GM23338 (cell line): ENCODE measurements around the gene AFF3. TPM values are rescaled to one million over a fixed set of nuclear protein-coding genes. Genes with fewer than 3 reads are reported as not detected.
A peak's percentile ranks its signal among the peaks of the same experiment; 100 is the strongest.

Source experiments
- ATAC-seq: fragments of 200-7000 bp; cut with Tn5 transposase; 3 replicates; pipeline ENCODE4 v1.9.1; 2020
- DNase-seq: peaks from one replicate; pipeline ENCODE4 v3.0.0-alpha.2; 2015; ENCODE audit warnings: low spot score
- H2AFZ ChIP-seq: fragments of 200-600 bp; sonication (generic); 2 replicates; pipeline ENCODE4 v1.8.0; 2016; ENCODE audit warnings: antibody characterized with exemption, mild to moderate bottlenecking, moderate library complexity
- H3F3A ChIP-seq: fragments of 200-600 bp; sonication (generic); replicated peaks from 2 replicates; pipeline ENCODE4 v1.8.0; 2017; ENCODE audit warnings: antibody characterized with exemption, mixed run types, low read depth
- H3K27ac ChIP-seq: fragments of 200-600 bp; sonication (generic); 2 replicates; pipeline ENCODE4 v1.6.1; 2016; ENCODE audit warnings: low read depth
- H3K27me3 ChIP-seq: fragments of 200-600 bp; sonication (generic); 2 replicates; pipeline ENCODE4 v1.8.0; 2016; ENCODE audit warnings: mild to moderate bottlenecking, mixed run types, moderate library complexity; ENCODE audit not compliant: insufficient read depth
- H3K36me3 ChIP-seq: fragments of 200-600 bp; sonication (generic); 2 replicates; pipeline ENCODE4 v1.8.0; 2016; ENCODE audit warnings: mild to moderate bottlenecking; ENCODE audit not compliant: insufficient read depth
- H3K4me1 ChIP-seq: fragments of 200-600 bp; sonication (generic); 2 replicates; pipeline ENCODE4 v1.8.0; 2016; ENCODE audit warnings: mild to moderate bottlenecking, moderate library complexity; ENCODE audit not compliant: insufficient read depth
- H3K4me2 ChIP-seq: fragments of 200-600 bp; sonication (generic); 2 replicates; pipeline ENCODE4 v1.7.1; 2017; ENCODE audit warnings: mixed run types
- H3K4me3 ChIP-seq: fragments of 200-600 bp; sonication (generic); 2 replicates; pipeline ENCODE4 v1.6.1; 2016; ENCODE audit warnings: mixed run types
- H3K79me2 ChIP-seq: fragments of 200-600 bp; sonication (generic); replicated peaks from 2 replicates; pipeline ENCODE4 v1.8.0; 2017; ENCODE audit warnings: mild to moderate bottlenecking; ENCODE audit not compliant: insufficient read depth
- H3K9me2 ChIP-seq: fragments of 200-600 bp; sonication (generic); 2 replicates; pipeline ENCODE4 v1.8.0; 2017; ENCODE audit not compliant: insufficient read depth
- H4K20me1 ChIP-seq: fragments of 200-600 bp; sonication (generic); replicated peaks from 2 replicates; pipeline ENCODE4 v1.8.0; 2017; ENCODE audit warnings: mild to moderate bottlenecking; ENCODE audit not compliant: insufficient read depth
- H3K27ac Mint-ChIP-seq: 2 replicates; pipeline ENCODE4 v1.8.0; 2020; ENCODE audit warnings: inconsistent platforms, mild to moderate bottlenecking, moderate library complexity, mixed read lengths
- H3K27me3 Mint-ChIP-seq: 3 replicates; pipeline ENCODE4 v1.8.0; 2022; ENCODE audit warnings: low read depth, mild to moderate bottlenecking, moderate library complexity, mixed read lengths, inconsistent platforms; ENCODE audit not compliant: insufficient read depth, poor library complexity
- H3K36me3 Mint-ChIP-seq: 3 replicates; pipeline ENCODE4 v1.8.0; 2021; ENCODE audit warnings: low read depth, mild to moderate bottlenecking, inconsistent platforms, moderate library complexity, mixed read lengths
- H3K4me1 Mint-ChIP-seq: 3 replicates; pipeline ENCODE4 v1.8.0; 2020; ENCODE audit warnings: mild to moderate bottlenecking, inconsistent platforms, mixed read lengths
- H3K4me3 Mint-ChIP-seq: 3 replicates; pipeline ENCODE4 v1.8.0; 2021; ENCODE audit warnings: moderate library complexity, mild to moderate bottlenecking, inconsistent platforms, mixed read lengths
- H3K9me3 Mint-ChIP-seq: 3 replicates; pipeline ENCODE4 v1.8.0; 2020; ENCODE audit warnings: moderate library complexity, mild to moderate bottlenecking, inconsistent platforms, mixed read lengths
- CREB1 ChIP-seq: fragments of 250-450 bp; sonication (Bioruptor Pico); IDR thresholded peaks from 2 replicates; pipeline ENCODE4 v1.5.0; 2020; ENCODE audit warnings: low read depth, mild to moderate bottlenecking, moderate library complexity
- CTCF ChIP-seq, 2 experiments: fragments of 200-600 bp in 1 of 2; sonication (generic) in 1 of 2; conservative IDR thresholded peaks; 2 replicates each; pipeline versions ENCODE4 v1.5.1 to v1.6.1; 2016 to 2017; ENCODE audit warnings: antibody characterized with exemption in 2 of 2, low read depth in 2 of 2, mild to moderate bottlenecking in 2 of 2, moderate library complexity in 1 of 2
- EZH2 ChIP-seq: fragments of 200-600 bp; sonication (generic); IDR thresholded peaks from one replicate; pipeline ENCODE4 v1.8.0; 2017; ENCODE audit warnings: antibody characterized with exemption, mild to moderate bottlenecking, low read depth; ENCODE audit not compliant: unreplicated experiment
- EZH2phosphoT487 ChIP-seq: fragments of 200-600 bp; sonication (generic); IDR thresholded peaks from one replicate; pipeline ENCODE4 v1.8.1; 2018; ENCODE audit warnings: antibody characterized with exemption; ENCODE audit not compliant: unreplicated experiment
- JUNB ChIP-seq: IDR thresholded peaks from one replicate; pipeline ENCODE4 v1.6.1; 2016; ENCODE audit warnings: antibody characterized with exemption; ENCODE audit not compliant: unreplicated experiment
- NANOG ChIP-seq: IDR thresholded peaks from 2 replicates; pipeline ENCODE4 v1.6.1; 2016; ENCODE audit warnings: antibody characterized with exemption, borderline replicate concordance
- POLR2AphosphoS5 ChIP-seq: IDR thresholded peaks from 2 replicates; pipeline ENCODE4 v1.6.1; 2016; ENCODE audit warnings: antibody characterized with exemption, low read depth
- REST ChIP-seq: IDR thresholded peaks from one replicate; pipeline ENCODE4 v1.6.1; 2018; ENCODE audit warnings: antibody characterized with exemption; ENCODE audit not compliant: unreplicated experiment
- STAT1 ChIP-seq: IDR thresholded peaks from one replicate; pipeline ENCODE4 v1.6.1; 2016; ENCODE audit warnings: antibody characterized with exemption; ENCODE audit not compliant: unreplicated experiment
- ZNF114 ChIP-seq: fragments of 250-450 bp; sonication (Bioruptor Pico); IDR thresholded peaks from 2 replicates; pipeline ENCODE4 v1.5.0; 2020; ENCODE audit warnings: mild to moderate bottlenecking, moderate library complexity
- ZNF331 ChIP-seq: fragments of 250-450 bp; sonication (Bioruptor Pico); IDR thresholded peaks from 2 replicates; pipeline ENCODE4 v1.5.0; 2020; ENCODE audit warnings: low read depth, mild to moderate bottlenecking, moderate library complexity
- ZNF462 ChIP-seq: fragments of 250-450 bp; sonication (Bioruptor Pico); IDR thresholded peaks from 2 replicates; pipeline ENCODE4 v1.5.0; 2020; ENCODE audit warnings: mild to moderate bottlenecking, moderate library complexity
- polyA plus RNA-seq: library from polyadenylated mRNA; unstranded; fragments of >200 nt; fragmentation: Nextera tagmentation; extraction: Ambion mirVana; gene quantifications from 2 replicates; pipeline ENCODE4 v1.2.1, GENCODE V29; 2016
- total RNA-seq: library from RNA; depleted of rRNA; stranded (reverse); fragments of >200 nt; shearing (Covaris generic); gene quantifications from 2 replicates; pipeline ENCODE4 v1.2.3, GENCODE V29; 2014
- TF ChIP-seq, protein P1 (sequence below): IDR thresholded peaks from 2 replicates; pipeline ENCODE4 v1.6.1; 2016; ENCODE audit warnings: antibody characterized with exemption

Gene AFF3
- total and polyA plus RNA-seq, 2 experiments from 2014 or later = 0.73 to 1.4 TPM

- H3K36me3 ChIP-seq = no peaks in the 10 kb centered on the region; the same call in 1 of the 2 replicates
- H3F3A ChIP-seq = no peaks in the 10 kb centered on the region
- TF ChIP-seq STAT1 (no peak), ZNF114 (CRISPR knock-in tag) (no peak), ZNF462 (CRISPR knock-in tag) (no peak), CTCF (conservative IDR thresholded peaks at IDR 0.05; ENCODE audit: low read depth in 2 of 2) (no peak), JUNB (no peak), NANOG (no peak), EZH2phosphoT487 (no peak), EZH2 (no peak), POLR2AphosphoS5 (no peak), CREB1 (no peak), ZNF331 (CRISPR knock-in tag) (no peak), REST (no peak)
- TF ChIP-seq, protein P1, sequence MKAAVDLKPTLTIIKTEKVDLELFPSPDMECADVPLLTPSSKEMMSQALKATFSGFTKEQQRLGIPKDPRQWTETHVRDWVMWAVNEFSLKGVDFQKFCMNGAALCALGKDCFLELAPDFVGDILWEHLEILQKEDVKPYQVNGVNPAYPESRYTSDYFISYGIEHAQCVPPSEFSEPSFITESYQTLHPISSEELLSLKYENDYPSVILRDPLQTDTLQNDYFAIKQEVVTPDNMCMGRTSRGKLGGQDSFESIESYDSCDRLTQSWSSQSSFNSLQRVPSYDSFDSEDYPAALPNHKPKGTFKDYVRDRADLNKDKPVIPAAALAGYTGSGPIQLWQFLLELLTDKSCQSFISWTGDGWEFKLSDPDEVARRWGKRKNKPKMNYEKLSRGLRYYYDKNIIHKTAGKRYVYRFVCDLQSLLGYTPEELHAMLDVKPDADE = no peak
- H3K4me2 ChIP-seq = peak overlapping the region; percentile 56
- Mint-ChIP-seq H3K4me1 (peaks cover 18% of the 10 kb centered on the region), H3K27ac (peak overlapping the region; percentile 35), H3K4me3 (peak overlapping the region; percentile 34), H3K27me3 (peaks cover 6% of the 10 kb centered on the region), H3K9me3 (no peaks in the 10 kb centered on the region; the same call in 2 of the 3 replicates), H3K36me3 (no peaks in the 10 kb centered on the region; the same call in 2 of the 3 replicates)
- H3K9me2 ChIP-seq = no peaks in the 10 kb centered on the region; the same call in 1 of the 2 replicates
- ATAC-seq (peak; percentile 92), DNase-seq (peak; percentile 68)
- no peaks in the 10 kb centered on the region for H4K20me1 ChIP-seq
- no peaks in the 10 kb centered on the region for H3K79me2 ChIP-seq
- peak overlapping the region; percentile 70 for H2AFZ ChIP-seq
- no peak overlapping the region for H3K27ac ChIP-seq
- no peaks in the 10 kb centered on the region for H3K27me3 ChIP-seq
- H3K4me1 ChIP-seq = 0 out of 2 replicates have a peak, but pooled peaks cover 7% of the 10 kb centered on the region
- peak overlapping the region; percentile 8; the same call in 1 of the 2 replicates for H3K4me3 ChIP-seq
These were observed 319.7 kb downstream of the AFF3 start for GRCh38 chr2:99822474-99823207.
